Keratinocyte (primary cell): Measurements from ENCODE around the gene PHOX2A. TPM values are rescaled to one million over a fixed set of nuclear protein-coding genes. Genes with fewer than 3 reads are reported as not detected.

Experiments
- DNase-seq: peaks from one replicate; pipeline ENCODE4 v3.0.0-alpha.2; 2011; ENCODE audit warnings: low read depth, missing footprints, low spot score
- FAIRE-seq: peaks from 2 replicates; lab custom pipeline; 2011; peaks lifted over from hg19 to GRCh38; lab: Jason Lieb, UNC
- H2AFZ ChIP-seq: 2 replicates; pipeline ENCODE4 v1.6.0; 2012; ENCODE audit warnings: low read length, control low read depth, inconsistent platforms; ENCODE audit not compliant: control insufficient read depth
- H3K27ac ChIP-seq: 2 replicates; pipeline ENCODE4 v1.5.1; 2011; ENCODE audit warnings: low read length; ENCODE audit not compliant: control insufficient read depth, insufficient read depth
- H3K27me3 ChIP-seq: 3 replicates; pipeline ENCODE4 v1.6.0; 2011; ENCODE audit warnings: low read length; ENCODE audit not compliant: control insufficient read depth, insufficient read depth; ENCODE audit errors: extremely low read depth
- H3K36me3 ChIP-seq, 2 experiments: 2 replicates in 1 of 2; 3 replicates in 1 of 2; pipeline ENCODE4 v1.5.1; 2011; ENCODE audit warnings: low read length in 2 of 2, mild to moderate bottlenecking in 1 of 2; ENCODE audit not compliant: control insufficient read depth in 2 of 2, insufficient read depth in 2 of 2; ENCODE audit errors: extremely low read depth in 1 of 2
- H3K4me1 ChIP-seq: 3 replicates; pipeline ENCODE4 v1.5.1; 2011; ENCODE audit warnings: low read length; ENCODE audit not compliant: control insufficient read depth, insufficient read depth; ENCODE audit errors: extremely low read depth
- H3K4me2 ChIP-seq: 3 replicates; pipeline ENCODE4 v1.6.0; 2011; ENCODE audit warnings: low read depth, low read length; ENCODE audit not compliant: control insufficient read depth, insufficient read depth; ENCODE audit errors: extremely low read depth
- H3K4me3 ChIP-seq, 3 experiments: fragments of 200-600 bp in 1 of 3; sonication (generic) in 1 of 3; 2 replicates in 2 of 3; 3 replicates in 1 of 3; pipeline ENCODE4 v1.5.1; 2011 to 2016; ENCODE audit warnings: low read length in 3 of 3, mild to moderate bottlenecking in 3 of 3, control low read depth in 2 of 3, inconsistent platforms in 1 of 3, low read depth in 1 of 3, mixed read lengths in 1 of 3, mixed run types in 1 of 3, moderate library complexity in 1 of 3; ENCODE audit not compliant: control insufficient read depth in 2 of 3, insufficient read depth in 2 of 3; ENCODE audit errors: extremely low read depth in 1 of 3
- H3K79me2 ChIP-seq: 2 replicates; pipeline ENCODE4 v1.6.0; 2012; ENCODE audit warnings: low read length; ENCODE audit not compliant: control insufficient read depth, insufficient read depth
- H3K9ac ChIP-seq: 3 replicates; pipeline ENCODE4 v1.6.0; 2011; ENCODE audit warnings: low read length; ENCODE audit not compliant: control insufficient read depth, insufficient read depth; ENCODE audit errors: extremely low read depth
- H3K9me1 ChIP-seq: 3 replicates; pipeline ENCODE4 v1.6.0; 2011; ENCODE audit warnings: low read length; ENCODE audit not compliant: control insufficient read depth, insufficient read depth; ENCODE audit errors: extremely low read depth
- H3K9me3 ChIP-seq: 2 replicates; pipeline ENCODE4 v1.5.1; 2012; ENCODE audit warnings: low read depth, low read length; ENCODE audit not compliant: control insufficient read depth
- H4K20me1 ChIP-seq: 3 replicates; pipeline ENCODE4 v1.6.0; 2011; ENCODE audit warnings: low read length; ENCODE audit not compliant: control insufficient read depth, insufficient read depth; ENCODE audit errors: extremely low read depth
- EZH2 ChIP-seq: IDR thresholded peaks from one replicate; pipeline ENCODE4 v1.6.1; 2012; ENCODE audit warnings: inconsistent platforms, mild to moderate bottlenecking, low read length, moderate library complexity
- dilution Hi-C: fragments of 300-500 bp; cut with MboI; formaldehyde crosslinking; loops from one replicate; pipeline ENCODE4 v1.7.0; 2020; ENCODE audit warnings: low sequenced_read_pairs; ENCODE audit not compliant: extremely low pct_ligation_motif_present
- polyA plus RNA-seq, 5 experiments: library from polyadenylated mRNA; depleted of rRNA in 3 of 5; stranded (reverse) in 3 of 5; stranded (forward) in 1 of 5; unstranded in 1 of 5; fragments of >200 nt; gene quantifications; 1 replicate in 1 of 5; 2 replicates in 3 of 5; 3 replicates in 1 of 5; pipeline versions ENCODE4 v1.2.1 to v1.2.3, GENCODE V29; 2011 to 2012; ENCODE audit warnings: missing spikeins in 2 of 5, low read depth in 1 of 5, low replicate concordance in 1 of 5
- TF ChIP-seq, protein P1 (sequence below), 3 experiments: IDR thresholded peaks in 1 of 3; conservative IDR thresholded peaks in 1 of 3; optimal IDR thresholded peaks in 1 of 3; 2 replicates in 2 of 3; 3 replicates in 1 of 3; pipeline versions ENCODE3 to v1.5.1; 2011; ENCODE audit warnings: low read length in 3 of 3, mild to moderate bottlenecking in 3 of 3, moderate library complexity in 2 of 3, control low read depth in 1 of 3, inconsistent platforms in 1 of 3; ENCODE audit not compliant: insufficient read depth in 2 of 3; ENCODE audit errors: extremely low read depth in 1 of 3

PHOX2A gene
- polyA plus RNA-seq, 1 donor (not counting 4 experiments of a cell fraction or from before 2014, with no cell fraction given), result not detected

- H3K9me3 ChIP-seq, result no peaks in the 10 kb centered on the region
- H3K27me3 ChIP-seq, result no peaks in the 10 kb centered on the region
- DNase-seq (no peak), FAIRE-seq (no peak)
- H3K36me3 ChIP-seq, result no peaks in the 10 kb centered on the region
- no peak within 1 kb of the TSS for H2AFZ ChIP-seq
- H3K4me1 ChIP-seq, result no peaks in the 10 kb centered on the region
- dilution Hi-C loops, result no loop called here
- no peak within 1 kb of the TSS for H3K4me2 ChIP-seq
- no peaks in the 10 kb centered on the region for H3K9me1 ChIP-seq
- H3K27ac ChIP-seq, result no peak within 1 kb of the TSS
- no peak within 1 kb of the TSS for H3K4me3 ChIP-seq
- H3K79me2 ChIP-seq, result no peaks in the 10 kb centered on the region
- H3K9ac ChIP-seq, result no peak within 1 kb of the TSS
- no peaks in the 10 kb centered on the region for H4K20me1 ChIP-seq
- TF ChIP-seq, protein P1, sequence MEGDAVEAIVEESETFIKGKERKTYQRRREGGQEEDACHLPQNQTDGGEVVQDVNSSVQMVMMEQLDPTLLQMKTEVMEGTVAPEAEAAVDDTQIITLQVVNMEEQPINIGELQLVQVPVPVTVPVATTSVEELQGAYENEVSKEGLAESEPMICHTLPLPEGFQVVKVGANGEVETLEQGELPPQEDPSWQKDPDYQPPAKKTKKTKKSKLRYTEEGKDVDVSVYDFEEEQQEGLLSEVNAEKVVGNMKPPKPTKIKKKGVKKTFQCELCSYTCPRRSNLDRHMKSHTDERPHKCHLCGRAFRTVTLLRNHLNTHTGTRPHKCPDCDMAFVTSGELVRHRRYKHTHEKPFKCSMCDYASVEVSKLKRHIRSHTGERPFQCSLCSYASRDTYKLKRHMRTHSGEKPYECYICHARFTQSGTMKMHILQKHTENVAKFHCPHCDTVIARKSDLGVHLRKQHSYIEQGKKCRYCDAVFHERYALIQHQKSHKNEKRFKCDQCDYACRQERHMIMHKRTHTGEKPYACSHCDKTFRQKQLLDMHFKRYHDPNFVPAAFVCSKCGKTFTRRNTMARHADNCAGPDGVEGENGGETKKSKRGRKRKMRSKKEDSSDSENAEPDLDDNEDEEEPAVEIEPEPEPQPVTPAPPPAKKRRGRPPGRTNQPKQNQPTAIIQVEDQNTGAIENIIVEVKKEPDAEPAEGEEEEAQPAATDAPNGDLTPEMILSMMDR (optimal IDR thresholded peaks at IDR 0.05 in 1 of 3, IDR thresholded peaks at IDR 0.05 in 1 of 3, conservative IDR thresholded peaks at IDR 0.05 in 1 of 3; ENCODE audit: extremely low read depth in 1 of 3, insufficient read depth in 2 of 3, low read length in 3 of 3), result no peak
- no peak for TF ChIP-seq EZH2
Observed at GRCh38 chr11:72191961-72192381, 52.0 kb downstream of the PHOX2A start, which contains the start of gene FOLR1. Gene FOLR1 (plus strand): TSS chr11:72192140. CDS start chr11:72192174, 34 bp downstream.

GRCh38 chr11:72190631-72191071, 53.3 kb downstream of the PHOX2A start:
- Histone ChIP-seq H2AFZ (no peak overlapping the region), H3K9ac (no peak overlapping the region)

More at GRCh38 chr11:72190631-72191071, 53.3 kb downstream of the PHOX2A start:
- FAIRE-seq (no peak), DNase-seq (no peak)
- Histone ChIP-seq H4K20me1 (no peaks in the 10 kb centered on the region), H3K9me3 (no peaks in the 10 kb centered on the region), H3K27ac (no peak overlapping the region), H3K36me3 (no peaks in the 10 kb centered on the region), H3K79me2 (no peaks in the 10 kb centered on the region), H3K4me1 (no peaks in the 10 kb centered on the region), H3K4me2 (no peak overlapping the region), H3K27me3 (no peaks in the 10 kb centered on the region), H3K4me3 (no peak overlapping the region), H3K9me1 (no peaks in the 10 kb centered on the region)
- TF ChIP-seq EZH2, result no peak
- TF ChIP-seq, protein P1 (optimal IDR thresholded peaks at IDR 0.05 in 1 of 3, IDR thresholded peaks at IDR 0.05 in 1 of 3, conservative IDR thresholded peaks at IDR 0.05 in 1 of 3; ENCODE audit: extremely low read depth in 1 of 3, insufficient read depth in 2 of 3, low read length in 3 of 3), result no peak
- dilution Hi-C loops, result no loop called here
